Lung (tissue), 12 donors: ENCODE data around the gene CXorf65. TPM values are rescaled to one million over a fixed set of nuclear protein-coding genes. Genes with fewer than 3 reads are reported as not detected.

Experiments
- ATAC-seq: fragments of 200-7000 bp; cut with Tn5 transposase; one replicate; pipeline ENCODE4 v1.9.1; 2020; ENCODE audit warnings: moderate number of reproducible peaks; ENCODE audit not compliant: insufficient read depth, low FRiP score
- DNase-seq, 3 donors: peaks; one replicate each; pipeline ENCODE4 v3.0.0-alpha.2; 2013 to 2017
- H3K27ac ChIP-seq, 2 donors: one replicate each; pipeline ENCODE4 v1.5.1; 2013; ENCODE audit warnings: mild to moderate bottlenecking in 2 of 2, moderate library complexity in 2 of 2, control low read depth in 1 of 2, inconsistent platforms in 1 of 2, low read depth in 1 of 2, low read length in 1 of 2
- H3K27me3 ChIP-seq, 3 donors: one replicate each; pipeline ENCODE4 v1.5.1; 2013; ENCODE audit warnings: low read length in 2 of 3; ENCODE audit not compliant: control insufficient read depth in 3 of 3, insufficient read depth in 3 of 3
- H3K36me3 ChIP-seq, 4 donors: one replicate each; pipeline ENCODE4 v1.5.1; 2013; ENCODE audit warnings: low read length in 4 of 4, mild to moderate bottlenecking in 1 of 4, moderate library complexity in 1 of 4; ENCODE audit not compliant: control insufficient read depth in 4 of 4, insufficient read depth in 4 of 4
- H3K4me1 ChIP-seq, 5 donors: one replicate each; pipeline ENCODE4 v1.5.1; 2013; ENCODE audit warnings: low read length in 5 of 5, mild to moderate bottlenecking in 2 of 5, moderate library complexity in 1 of 5; ENCODE audit not compliant: control insufficient read depth in 5 of 5, insufficient read depth in 5 of 5
- H3K4me3 ChIP-seq: one replicate; pipeline ENCODE4 v1.5.1; 2013; ENCODE audit warnings: mild to moderate bottlenecking, control low read depth, moderate library complexity
- H3K9ac ChIP-seq, 2 donors: one replicate each; pipeline ENCODE4 v1.5.1; 2013; ENCODE audit warnings: low read length in 2 of 2, control low read depth in 1 of 2; ENCODE audit not compliant: insufficient read depth in 1 of 2
- H3K9me3 ChIP-seq, 4 donors: one replicate each; pipeline ENCODE4 v1.5.1; 2013; ENCODE audit warnings: low read length in 3 of 4, mild to moderate bottlenecking in 1 of 4, moderate library complexity in 1 of 4; ENCODE audit not compliant: control insufficient read depth in 4 of 4, insufficient read depth in 3 of 4
- WGBS, 2 donors: extraction: QIAGEN DNeasy Blood & Tissue Kit; methylation state at CpG; one replicate each; pipeline ENCODE4 v1.1.7; 2013; 5-methylcytosine and 5-hydroxymethylcytosine counted together
- polyA plus RNA-seq, 2 donors: library from polyadenylated mRNA; stranded (reverse); fragments of 200-250 nt; gene quantifications; one replicate each; pipeline ENCODE4 v1.2.1, GENCODE V29; 2013
- total RNA-seq, 2 donors: library from RNA; depleted of rRNA in 1 of 2; stranded (reverse); fragments of >200 nt in 1 of 2; gene quantifications; one replicate each; pipeline ENCODE4 v1.2.1, GENCODE V29; 2014 to 2021
- TF ChIP-seq, protein P1 (sequence below): IDR thresholded peaks from 2 replicates; pipeline ENCODE4 v1.5.1; 2012; ENCODE audit warnings: mild to moderate bottlenecking; ENCODE audit errors: control extremely low read depth, extremely low read depth
- donor health status: control.
- donor health status: control.
- donor health status: Bipolar disorder and iron deficiency.
- donor health status: healthy.
- donor health status: DM: yes; HTN: yes; CAD: no.

CXorf65 gene
- total and polyA plus RNA-seq, 4 donors: 0.95 to 2.6 TPM; not detected in 2

DNA sequence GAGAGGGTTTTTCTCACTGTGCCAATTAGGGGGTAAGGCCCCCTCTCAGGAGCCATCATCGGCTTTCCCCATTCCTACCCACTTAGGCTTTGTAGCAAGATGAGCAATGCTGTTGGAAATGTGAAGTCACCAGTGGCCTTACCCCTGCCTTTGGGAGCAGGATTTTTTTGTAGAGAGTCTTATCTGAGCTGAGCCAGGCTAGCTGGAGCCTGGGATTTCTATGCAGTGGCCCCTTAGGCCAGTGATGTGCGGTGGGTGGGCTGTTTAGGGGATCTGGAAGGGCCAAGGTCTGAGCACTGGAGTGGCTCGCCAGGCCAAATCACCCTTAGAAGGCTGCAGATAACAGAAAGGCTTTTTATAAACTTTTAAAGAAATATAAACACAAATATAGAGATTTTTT, 4.2 kb downstream of the CXorf65 start:
- Histone ChIP-seq H3K9me3 (peaks cover 0 to 4% (median under 1%) of the 10 kb centered on the region in 4 donors), H3K27me3 (no peaks in the 10 kb centered on the region), H3K9ac (no peak overlapping the region), H3K4me1 (peaks cover 0 to 46% (median 4%) of the 10 kb centered on the region in 5 donors), H3K4me3 (no peak overlapping the region), H3K27ac (no peak overlapping the region), H3K36me3 (no peaks in the 10 kb centered on the region)
- TF ChIP-seq, protein P1, sequence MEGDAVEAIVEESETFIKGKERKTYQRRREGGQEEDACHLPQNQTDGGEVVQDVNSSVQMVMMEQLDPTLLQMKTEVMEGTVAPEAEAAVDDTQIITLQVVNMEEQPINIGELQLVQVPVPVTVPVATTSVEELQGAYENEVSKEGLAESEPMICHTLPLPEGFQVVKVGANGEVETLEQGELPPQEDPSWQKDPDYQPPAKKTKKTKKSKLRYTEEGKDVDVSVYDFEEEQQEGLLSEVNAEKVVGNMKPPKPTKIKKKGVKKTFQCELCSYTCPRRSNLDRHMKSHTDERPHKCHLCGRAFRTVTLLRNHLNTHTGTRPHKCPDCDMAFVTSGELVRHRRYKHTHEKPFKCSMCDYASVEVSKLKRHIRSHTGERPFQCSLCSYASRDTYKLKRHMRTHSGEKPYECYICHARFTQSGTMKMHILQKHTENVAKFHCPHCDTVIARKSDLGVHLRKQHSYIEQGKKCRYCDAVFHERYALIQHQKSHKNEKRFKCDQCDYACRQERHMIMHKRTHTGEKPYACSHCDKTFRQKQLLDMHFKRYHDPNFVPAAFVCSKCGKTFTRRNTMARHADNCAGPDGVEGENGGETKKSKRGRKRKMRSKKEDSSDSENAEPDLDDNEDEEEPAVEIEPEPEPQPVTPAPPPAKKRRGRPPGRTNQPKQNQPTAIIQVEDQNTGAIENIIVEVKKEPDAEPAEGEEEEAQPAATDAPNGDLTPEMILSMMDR: no peak
- no peak for ATAC-seq
- no peak for DNase-seq
- WGBS, 2 donors: 63 to 78% methylated on average over 3 of the region's 3 CpGs

DNA sequence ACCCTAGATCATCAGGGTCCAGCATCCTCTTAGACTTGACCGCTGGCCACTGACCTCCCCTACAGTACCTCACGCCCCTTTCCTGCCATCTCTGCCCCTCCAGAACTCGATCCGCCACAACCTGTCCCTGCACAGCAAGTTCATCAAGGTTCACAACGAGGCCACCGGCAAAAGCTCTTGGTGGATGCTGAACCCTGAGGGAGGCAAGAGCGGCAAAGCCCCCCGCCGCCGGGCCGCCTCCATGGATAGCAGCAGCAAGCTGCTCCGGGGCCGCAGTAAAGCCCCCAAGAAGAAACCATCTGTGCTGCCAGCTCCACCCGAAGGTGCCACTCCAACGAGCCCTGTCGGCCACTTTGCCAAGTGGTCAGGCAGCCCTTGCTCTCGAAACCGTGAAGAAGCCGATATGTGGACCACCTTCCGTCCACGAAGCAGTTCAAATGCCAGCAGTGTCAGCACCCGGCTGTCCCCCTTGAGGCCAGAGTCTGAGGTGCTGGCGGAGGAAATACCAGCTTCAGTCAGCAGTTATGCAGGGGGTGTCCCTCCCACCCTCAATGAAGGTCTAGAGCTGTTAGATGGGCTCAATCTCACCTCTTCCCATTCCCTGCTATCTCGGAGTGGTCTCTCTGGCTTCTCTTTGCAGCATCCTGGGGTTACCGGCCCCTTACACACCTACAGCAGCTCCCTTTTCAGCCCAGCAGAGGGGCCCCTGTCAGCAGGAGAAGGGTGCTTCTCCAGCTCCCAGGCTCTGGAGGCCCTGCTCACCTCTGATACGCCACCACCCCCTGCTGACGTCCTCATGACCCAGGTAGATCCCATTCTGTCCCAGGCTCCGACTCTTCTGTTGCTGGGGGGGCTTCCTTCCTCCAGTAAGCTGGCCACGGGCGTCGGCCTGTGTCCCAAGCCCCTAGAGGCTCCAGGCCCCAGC, 5.7 kb downstream of the CXorf65 start:
- no peak overlapping the region for H3K9ac ChIP-seq
- peaks cover 0 to 52% (median 4%) of the 10 kb centered on the region in 5 donors for H3K4me1 ChIP-seq
- H3K27me3 ChIP-seq: no peaks in the 10 kb centered on the region
- H3K36me3 ChIP-seq: no peaks in the 10 kb centered on the region
- ATAC-seq (no peak), DNase-seq (no peak)
- TF ChIP-seq, protein P1: no peak
- H3K9me3 ChIP-seq: peaks cover 0 to 2% (median 0%) of the 10 kb centered on the region in 4 donors
- no peak overlapping the region for H3K27ac ChIP-seq
- 67 to 83% methylated on average over 30 to 31 of the region's 31 CpGs for WGBS, 2 donors
- H3K4me3 ChIP-seq: no peak overlapping the region

DNA sequence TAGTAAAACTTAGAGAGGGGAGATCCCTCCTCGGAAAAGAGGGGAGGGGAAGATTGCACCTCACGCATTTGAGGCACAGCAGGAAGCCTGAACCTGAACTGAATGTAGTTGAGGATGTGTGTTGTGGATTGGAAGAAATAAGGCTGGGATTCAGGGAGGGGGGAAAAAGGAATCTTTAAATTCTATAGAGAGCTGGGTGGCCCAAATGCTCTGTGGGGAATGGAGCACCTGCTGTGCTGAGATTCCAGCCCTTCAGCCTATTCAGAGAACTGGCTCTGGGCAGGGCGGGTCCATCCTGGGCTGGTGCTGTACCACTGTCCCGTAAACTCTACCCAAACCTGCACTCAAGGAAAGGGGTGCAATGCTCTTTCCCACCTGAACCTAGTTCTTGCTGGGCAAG, 6.8 kb downstream of the CXorf65 start:
- TF ChIP-seq, protein P1: no peak
- H3K9me3 ChIP-seq: peaks cover 0 to 2% (median 0%) of the 10 kb centered on the region in 4 donors
- H3K36me3 ChIP-seq: no peaks in the 10 kb centered on the region
- no peaks in the 10 kb centered on the region for H3K27me3 ChIP-seq
- H3K4me3 ChIP-seq: no peak overlapping the region
- DNase-seq: no peak
- no peak overlapping the region for H3K9ac ChIP-seq
- 64 to 92% methylated on average over 4 of the region's 4 CpGs for WGBS, 2 donors
- H3K27ac ChIP-seq: no peak overlapping the region
- peaks cover 0 to 51% (median 4%) of the 10 kb centered on the region in 5 donors for H3K4me1 ChIP-seq
- no peak for ATAC-seq
